K562 (cell line): ENCODE data around the gene FASTKD2. TPM values are rescaled to one million over a fixed set of nuclear protein-coding genes. Genes with fewer than 3 reads are reported as not detected.

Experiments used
- C11orf30 ChIP-seq: fragments of 450-650 bp; IDR thresholded peaks from 2 replicates; pipeline ENCODE4 v1.6.1; 2016; ENCODE audit warnings: low read depth, mild to moderate bottlenecking
- FOSL1 ChIP-seq: fragments of 200-800 bp; sonication (Bioruptor generic); conservative IDR thresholded peaks from 2 replicates; pipeline ENCODE4 v1.6.1; 2016; ENCODE audit warnings: missing genetic modification characterization, missing compliant biosample characterization
- HMGN3 ChIP-seq: IDR thresholded peaks from 2 replicates; pipeline ENCODE4 v1.6.1; 2011; ENCODE audit warnings: borderline replicate concordance, low read depth, mild to moderate bottlenecking, mixed read lengths, low read length; ENCODE audit not compliant: insufficient read length; ENCODE audit errors: extremely low read depth
- JUN ChIP-seq, 2 experiments: sonication (generic) in 1 of 2; formaldehyde crosslinking in 1 of 2; IDR thresholded peaks; 2 replicates each; pipeline versions ENCODE4 v1.6.1 to v1.8.0; 2012 to 2022; ENCODE audit warnings: borderline replicate concordance in 2 of 2, mild to moderate bottlenecking in 2 of 2, improper control_type of control experiment in 1 of 2, low read depth in 1 of 2, low read length in 1 of 2, missing genetic modification reagents in 1 of 2
- JUND ChIP-seq, 2 experiments: IDR thresholded peaks; 2 replicates in 1 of 2; 3 replicates in 1 of 2; pipeline ENCODE4 v1.6.1; 2011; ENCODE audit warnings: borderline replicate concordance in 2 of 2, low read depth in 2 of 2, low read length in 2 of 2, improper control_type of control experiment in 1 of 2, missing biosample characterization in 1 of 2, missing genetic modification characterization in 1 of 2, missing genetic modification reagents in 1 of 2
- KAT7 ChIP-seq: sonication (generic); formaldehyde crosslinking; IDR thresholded peaks from 2 replicates; pipeline ENCODE4 v1.8.0; 2022; ENCODE audit warnings: missing genetic modification reagents, mild to moderate bottlenecking, borderline replicate concordance
- POLR2AphosphoS5 ChIP-seq: IDR thresholded peaks from 2 replicates; pipeline ENCODE4 v1.6.1; 2011; ENCODE audit warnings: mild to moderate bottlenecking, low read depth, low read length, moderate library complexity; ENCODE audit not compliant: control insufficient read depth, insufficient read depth
- SUPT5H ChIP-seq: fragments of 450-650 bp; IDR thresholded peaks from 2 replicates; pipeline ENCODE4 v1.6.1; 2016
- ZBTB1 ChIP-seq: sonication (generic); formaldehyde crosslinking; IDR thresholded peaks from 2 replicates; pipeline ENCODE4 v1.8.1; 2023; ENCODE audit warnings: missing genetic modification reagents, low read depth, mild to moderate bottlenecking, borderline replicate concordance
- polyA plus RNA-seq, 8 experiments: library from polyadenylated mRNA; depleted of rRNA in 4 of 8; stranded (reverse) in 5 of 8; unstranded in 3 of 8; fragments of >200 nt; fragmentation: Nextera tagmentation in 2 of 8; fragmentation: Illumina TruSeq in 1 of 8; extraction: Ambion mirVana in 2 of 8; extraction: Trizol in 1 of 8; gene quantifications; 2 replicates each; pipeline versions ENCODE4 v1.2.1 to v1.2.3, GENCODE V29; 2011 to 2014; ENCODE audit warnings: inconsistent platforms in 1 of 8, missing spikeins in 1 of 8
- total RNA-seq, 7 experiments: library from RNA; depleted of rRNA in 6 of 7; stranded (reverse); fragments of >200 nt in 6 of 7; fragmentation: Illumina TruSeq in 2 of 7; extraction: Trizol in 2 of 7; gene quantifications; 2 replicates each; pipeline versions ENCODE4 v1.2.1 to v1.2.3, GENCODE V29; 2011 to 2021; ENCODE audit warnings: low replicate concordance in 1 of 7
- TF ChIP-seq, protein P1 (sequence below): fragments of 450-650 bp; IDR thresholded peaks from 2 replicates; pipeline ENCODE4 v1.6.1; 2016; ENCODE audit warnings: low read depth
- TF ChIP-seq, protein P2 (sequence below): sonication (generic); formaldehyde crosslinking; IDR thresholded peaks from 2 replicates; pipeline ENCODE4 v1.8.0; 2022; ENCODE audit warnings: missing genetic modification reagents, mild to moderate bottlenecking, moderate library complexity, borderline replicate concordance

The FASTKD2 gene
- total and polyA plus RNA-seq, 9 of the 15 experiments (the other 6 are each of a cell fraction or from before 2014, with no cell fraction given): 20.8 to 90.6 (median 39.1) TPM

DNA sequence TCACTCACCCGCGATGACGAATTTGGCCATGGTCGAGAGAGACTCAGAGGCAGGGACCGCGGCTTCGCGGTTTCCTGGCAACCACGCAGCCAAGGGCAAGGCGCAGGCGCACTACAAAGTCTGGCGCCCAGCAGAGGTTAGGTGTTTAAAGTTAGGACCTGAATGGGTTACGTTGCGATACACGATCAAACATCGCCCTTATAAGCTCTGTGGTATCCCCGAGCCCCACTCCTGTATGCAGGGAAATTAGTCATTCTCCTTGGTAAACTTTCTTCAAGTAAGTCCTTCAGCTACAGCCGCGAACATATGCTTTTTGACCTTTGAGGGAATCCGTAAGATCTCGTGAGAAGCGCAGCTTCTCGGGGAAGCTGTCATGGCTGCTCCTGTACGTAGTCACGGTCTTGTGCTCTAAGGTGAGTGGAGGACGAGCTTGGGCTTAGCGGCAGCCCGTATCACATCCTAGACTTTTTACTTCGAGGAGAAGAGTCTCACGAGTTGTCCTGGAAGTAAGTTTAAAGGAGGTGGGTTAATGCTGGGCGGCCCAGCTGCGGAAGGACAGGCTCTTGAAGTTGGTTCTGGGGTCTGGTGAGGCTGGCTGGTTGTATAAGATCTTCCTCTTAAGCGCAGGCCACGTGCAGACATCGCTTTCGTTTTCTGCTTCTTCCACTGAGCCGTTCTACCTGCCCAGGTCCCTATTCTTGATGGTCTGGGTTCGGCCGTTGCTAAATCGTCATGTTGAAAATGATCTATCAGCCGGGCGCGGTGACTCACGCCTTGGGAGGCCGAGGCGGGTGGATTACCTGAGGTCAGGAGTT lies at the start of gene FASTKD2, which contains the start of gene MDH1B (continued):
- TF ChIP-seq, protein P1, sequence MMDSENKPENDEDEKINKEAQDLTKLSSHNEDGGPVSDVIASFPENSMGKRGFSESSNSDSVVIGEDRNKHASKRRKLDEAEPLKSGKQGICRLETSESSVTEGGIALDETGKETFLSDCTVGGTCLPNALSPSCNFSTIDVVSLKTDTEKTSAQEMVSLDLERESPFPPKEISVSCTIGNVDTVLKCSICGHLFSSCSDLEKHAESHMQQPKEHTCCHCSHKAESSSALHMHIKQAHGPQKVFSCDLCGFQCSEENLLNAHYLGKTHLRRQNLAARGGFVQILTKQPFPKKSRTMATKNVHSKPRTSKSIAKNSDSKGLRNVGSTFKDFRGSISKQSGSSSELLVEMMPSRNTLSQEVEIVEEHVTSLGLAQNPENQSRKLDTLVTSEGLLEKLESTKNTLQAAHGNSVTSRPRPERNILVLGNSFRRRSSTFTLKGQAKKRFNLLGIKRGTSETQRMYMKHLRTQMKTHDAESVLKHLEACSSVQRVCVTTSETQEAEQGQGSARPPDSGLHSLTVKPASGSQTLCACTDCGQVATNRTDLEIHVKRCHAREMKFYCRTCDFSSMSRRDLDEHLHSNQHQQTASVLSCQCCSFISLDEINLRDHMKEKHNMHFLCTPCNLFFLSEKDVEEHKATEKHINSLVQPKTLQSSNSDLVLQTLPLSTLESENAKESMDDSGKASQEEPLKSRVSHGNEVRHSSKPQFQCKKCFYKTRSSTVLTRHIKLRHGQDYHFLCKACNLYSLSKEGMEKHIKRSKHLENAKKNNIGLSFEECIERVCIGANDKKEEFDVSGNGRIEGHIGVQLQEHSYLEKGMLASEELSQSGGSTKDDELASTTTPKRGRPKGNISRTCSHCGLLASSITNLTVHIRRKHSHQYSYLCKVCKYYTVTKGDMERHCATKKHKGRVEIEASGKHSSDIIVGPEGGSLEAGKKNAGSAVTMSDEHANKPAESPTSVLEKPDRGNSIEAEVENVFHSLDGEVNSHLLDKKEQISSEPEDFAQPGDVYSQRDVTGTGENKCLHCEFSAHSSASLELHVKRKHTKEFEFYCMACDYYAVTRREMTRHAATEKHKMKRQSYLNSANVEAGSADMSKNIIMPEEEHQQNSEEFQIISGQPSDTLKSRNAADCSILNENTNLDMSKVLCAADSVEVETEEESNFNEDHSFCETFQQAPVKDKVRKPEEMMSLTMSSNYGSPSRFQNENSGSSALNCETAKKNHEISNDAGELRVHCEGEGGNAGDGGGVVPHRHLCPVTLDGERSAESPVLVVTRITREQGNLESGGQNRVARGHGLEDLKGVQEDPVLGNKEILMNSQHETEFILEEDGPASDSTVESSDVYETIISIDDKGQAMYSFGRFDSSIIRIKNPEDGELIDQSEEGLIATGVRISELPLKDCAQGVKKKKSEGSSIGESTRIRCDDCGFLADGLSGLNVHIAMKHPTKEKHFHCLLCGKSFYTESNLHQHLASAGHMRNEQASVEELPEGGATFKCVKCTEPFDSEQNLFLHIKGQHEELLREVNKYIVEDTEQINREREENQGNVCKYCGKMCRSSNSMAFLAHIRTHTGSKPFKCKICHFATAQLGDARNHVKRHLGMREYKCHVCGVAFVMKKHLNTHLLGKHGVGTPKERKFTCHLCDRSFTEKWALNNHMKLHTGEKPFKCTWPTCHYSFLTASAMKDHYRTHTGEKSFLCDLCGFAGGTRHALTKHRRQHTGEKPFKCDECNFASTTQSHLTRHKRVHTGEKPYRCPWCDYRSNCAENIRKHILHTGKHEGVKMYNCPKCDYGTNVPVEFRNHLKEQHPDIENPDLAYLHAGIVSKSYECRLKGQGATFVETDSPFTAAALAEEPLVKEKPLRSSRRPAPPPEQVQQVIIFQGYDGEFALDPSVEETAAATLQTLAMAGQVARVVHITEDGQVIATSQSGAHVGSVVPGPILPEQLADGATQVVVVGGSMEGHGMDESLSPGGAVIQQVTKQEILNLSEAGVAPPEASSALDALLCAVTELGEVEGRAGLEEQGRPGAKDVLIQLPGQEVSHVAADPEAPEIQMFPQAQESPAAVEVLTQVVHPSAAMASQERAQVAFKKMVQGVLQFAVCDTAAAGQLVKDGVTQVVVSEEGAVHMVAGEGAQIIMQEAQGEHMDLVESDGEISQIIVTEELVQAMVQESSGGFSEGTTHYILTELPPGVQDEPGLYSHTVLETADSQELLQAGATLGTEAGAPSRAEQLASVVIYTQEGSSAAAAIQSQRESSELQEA: peak; percentile 96
- TF ChIP-seq C11orf30 (peak; percentile 96), JUND (IDR thresholded peaks at IDR 0.05; ENCODE audit: borderline replicate concordance, low read depth, low read length) (peak; percentile 23; the same call in 1 of the 2 replicates), JUND (tag; IDR thresholded peaks at IDR 0.05; ENCODE audit: borderline replicate concordance, low read depth, low read length) (no peak; the same call in 1 of the 3 replicates), HMGN3 (no peak), POLR2AphosphoS5 (peak; percentile 84), KAT7 (CRISPR knock-in tag) (peak; percentile 68; the same call in 1 of the 2 replicates), SUPT5H (peak; percentile 85), ZBTB1 (CRISPR knock-in tag) (0 out of 2 replicates have a peak, but pooled peaks have one; percentile 33), JUN (IDR thresholded peaks at IDR 0.05; ENCODE audit: borderline replicate concordance, low read depth, low read length) (no peak), JUN (CRISPR knock-in tag; IDR thresholded peaks at IDR 0.05; ENCODE audit: borderline replicate concordance) (0 out of 2 replicates have a peak, but pooled peaks have one; percentile 8), FOSL1 (peak; percentile 64)
- TF ChIP-seq, protein P2, sequence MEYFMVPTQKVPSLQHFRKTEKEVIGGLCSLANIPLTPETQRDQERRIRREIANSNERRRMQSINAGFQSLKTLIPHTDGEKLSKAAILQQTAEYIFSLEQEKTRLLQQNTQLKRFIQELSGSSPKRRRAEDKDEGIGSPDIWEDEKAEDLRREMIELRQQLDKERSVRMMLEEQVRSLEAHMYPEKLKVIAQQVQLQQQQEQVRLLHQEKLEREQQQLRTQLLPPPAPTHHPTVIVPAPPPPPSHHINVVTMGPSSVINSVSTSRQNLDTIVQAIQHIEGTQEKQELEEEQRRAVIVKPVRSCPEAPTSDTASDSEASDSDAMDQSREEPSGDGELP (CRISPR knock-in tag): peak; percentile 74
